Spleen (tissue), 7 donors: ENCODE data around the gene MLF1.

ENCODE experiments used
- CTCF ChIP-seq, 11 experiments: fragments of 200-600 bp in 7 of 11; fragments of 450-650 bp in 4 of 11; sonication (generic) in 4 of 11; IDR thresholded peaks in 8 of 11; conservative IDR thresholded peaks in 3 of 11; 1 replicate in 7 of 11; 2 replicates in 4 of 11; pipeline versions ENCODE4 v1.4.0 to v1.8.0; 2016 to 2021; ENCODE audit warnings: antibody characterized with exemption in 11 of 11, inconsistent platforms in 4 of 11, mild to moderate bottlenecking in 1 of 11
- POLR2A ChIP-seq, 3 donors: fragments of 450-650 bp; IDR thresholded peaks; one replicate each; pipeline ENCODE4 v1.5.1; 2017; ENCODE audit warnings: antibody characterized with exemption in 3 of 3, mild to moderate bottlenecking in 1 of 3
- POLR2AphosphoS5 ChIP-seq, 3 donors: sonication (generic); formaldehyde crosslinking; IDR thresholded peaks; one replicate each; pipeline ENCODE4 v1.5.1; 2017; ENCODE audit warnings: antibody characterized with exemption in 3 of 3
- donor health status: DM: no; HTN: no; CAD: no; lungs with moderate emphysema.
- donor health status: DM: no; HTN: no; CAD: no.
- donor health status: DM: no; HTN: no; CAD: no.

- TF ChIP-seq POLR2A (IDR thresholded peaks at IDR 0.05) (no peak), CTCF (IDR thresholded peaks at IDR 0.05 in 8 of 11, conservative IDR thresholded peaks at IDR 0.05 in 3 of 11) (no peak), POLR2AphosphoS5 (IDR thresholded peaks at IDR 0.05) (no peak)
Measured at GRCh38 chr3:158522221-158523136, 48.5 kb upstream of the MLF1 start.
